VCaP (cell line): ENCODE measurements around the gene AKAP12.

Source experiments
- H3K27ac ChIP-seq: fragments of 450-650 bp; 2 replicates; pipeline ENCODE4 v1.5.1; 2017
- TF ChIP-seq, protein P1 (sequence below): fragments of 450-650 bp; conservative IDR thresholded peaks from 2 replicates; pipeline ENCODE4 v1.5.1; 2017; ENCODE audit warnings: mild to moderate bottlenecking, moderate library complexity

Gene AKAP12

DNA sequence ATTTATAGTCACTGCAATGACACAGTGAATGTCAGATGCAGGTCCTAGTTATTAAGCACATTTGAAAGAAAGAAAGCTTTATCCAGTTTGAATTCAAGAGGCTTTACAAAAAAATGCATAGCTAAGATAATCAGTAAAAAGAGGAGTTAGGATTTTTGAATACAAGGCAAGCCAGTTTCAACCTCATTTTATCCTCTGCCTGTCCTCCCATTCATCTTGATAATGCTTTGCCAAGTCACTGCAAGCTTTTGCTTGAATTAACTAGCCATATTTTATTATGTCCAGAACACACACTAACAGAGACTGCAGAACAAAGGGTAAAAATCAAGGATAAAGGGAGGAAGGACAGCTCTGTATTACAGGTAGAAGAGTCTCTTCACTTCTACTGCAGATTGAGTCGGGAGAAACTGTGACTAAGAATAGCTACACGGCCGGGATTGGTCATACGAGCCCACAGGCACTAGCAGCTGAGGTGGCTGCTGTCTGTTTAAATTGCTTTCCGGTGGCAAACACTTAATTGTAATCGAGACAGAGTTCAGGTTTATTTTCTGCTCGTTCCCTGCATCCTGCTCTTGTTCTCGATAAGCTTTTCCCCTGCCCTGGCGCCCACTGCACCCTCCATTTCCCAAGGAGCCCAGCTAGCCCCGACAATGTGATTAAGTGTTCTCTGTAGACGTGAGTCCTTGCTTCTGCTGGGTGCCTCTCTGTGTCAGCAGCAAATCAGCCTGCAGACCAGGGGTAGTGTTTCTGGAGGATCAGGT, 30.5 kb upstream of the AKAP12 start:
- TF ChIP-seq, protein P1, sequence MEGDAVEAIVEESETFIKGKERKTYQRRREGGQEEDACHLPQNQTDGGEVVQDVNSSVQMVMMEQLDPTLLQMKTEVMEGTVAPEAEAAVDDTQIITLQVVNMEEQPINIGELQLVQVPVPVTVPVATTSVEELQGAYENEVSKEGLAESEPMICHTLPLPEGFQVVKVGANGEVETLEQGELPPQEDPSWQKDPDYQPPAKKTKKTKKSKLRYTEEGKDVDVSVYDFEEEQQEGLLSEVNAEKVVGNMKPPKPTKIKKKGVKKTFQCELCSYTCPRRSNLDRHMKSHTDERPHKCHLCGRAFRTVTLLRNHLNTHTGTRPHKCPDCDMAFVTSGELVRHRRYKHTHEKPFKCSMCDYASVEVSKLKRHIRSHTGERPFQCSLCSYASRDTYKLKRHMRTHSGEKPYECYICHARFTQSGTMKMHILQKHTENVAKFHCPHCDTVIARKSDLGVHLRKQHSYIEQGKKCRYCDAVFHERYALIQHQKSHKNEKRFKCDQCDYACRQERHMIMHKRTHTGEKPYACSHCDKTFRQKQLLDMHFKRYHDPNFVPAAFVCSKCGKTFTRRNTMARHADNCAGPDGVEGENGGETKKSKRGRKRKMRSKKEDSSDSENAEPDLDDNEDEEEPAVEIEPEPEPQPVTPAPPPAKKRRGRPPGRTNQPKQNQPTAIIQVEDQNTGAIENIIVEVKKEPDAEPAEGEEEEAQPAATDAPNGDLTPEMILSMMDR = no peak

DNA sequence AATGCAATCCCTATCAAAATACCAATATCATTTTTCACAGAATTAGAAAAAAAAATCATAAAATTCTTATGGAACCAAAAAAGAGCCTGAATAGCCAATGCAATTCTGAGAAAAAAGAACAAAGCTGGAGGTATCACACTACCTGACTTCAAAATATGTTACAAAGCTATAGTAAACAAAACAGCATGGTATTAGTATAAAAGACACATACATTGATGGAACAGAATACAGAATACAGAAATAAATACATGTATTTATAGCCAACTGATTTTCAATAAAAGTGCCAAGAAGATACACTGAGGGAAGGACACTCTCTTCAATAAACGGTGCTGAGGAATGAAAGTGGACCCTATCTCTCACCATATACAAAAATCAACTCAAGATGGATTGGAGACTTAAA, 28.7 kb upstream of the AKAP12 start:
- TF ChIP-seq, protein P1 = no peak
- no peak overlapping the region for H3K27ac ChIP-seq

More for the DNA sequence above, 30.5 kb upstream of the AKAP12 start:
- peak overlapping the region; percentile 84 for H3K27ac ChIP-seq

DNA sequence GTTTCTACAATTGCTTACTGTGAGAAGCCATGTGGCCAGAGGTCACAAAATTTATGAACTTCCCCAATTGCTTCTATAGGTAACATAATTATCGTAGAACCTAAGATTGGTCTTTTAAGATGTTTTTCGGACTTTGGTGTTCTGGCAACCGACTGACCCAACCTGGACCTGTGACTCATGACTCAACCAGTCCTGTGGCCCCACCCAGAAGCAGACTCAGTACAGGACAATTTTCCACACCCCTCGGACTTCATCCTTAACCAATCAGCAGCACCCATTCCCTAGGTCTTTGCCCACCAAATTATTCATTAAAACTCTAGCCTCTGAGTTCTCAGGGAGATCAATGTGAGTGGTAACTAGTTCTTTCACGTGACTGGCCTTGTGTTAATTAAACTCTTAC, 26.4 kb upstream of the AKAP12 start:
- TF ChIP-seq, protein P1 = no peak

GRCh38 chr6:151215999-151216398, 23.8 kb upstream of the AKAP12 start:
- TF ChIP-seq, protein P1 = no peak
- no peak overlapping the region for H3K27ac ChIP-seq

More for the DNA sequence above, 26.4 kb upstream of the AKAP12 start:
- H3K27ac ChIP-seq = no peak overlapping the region

DNA sequence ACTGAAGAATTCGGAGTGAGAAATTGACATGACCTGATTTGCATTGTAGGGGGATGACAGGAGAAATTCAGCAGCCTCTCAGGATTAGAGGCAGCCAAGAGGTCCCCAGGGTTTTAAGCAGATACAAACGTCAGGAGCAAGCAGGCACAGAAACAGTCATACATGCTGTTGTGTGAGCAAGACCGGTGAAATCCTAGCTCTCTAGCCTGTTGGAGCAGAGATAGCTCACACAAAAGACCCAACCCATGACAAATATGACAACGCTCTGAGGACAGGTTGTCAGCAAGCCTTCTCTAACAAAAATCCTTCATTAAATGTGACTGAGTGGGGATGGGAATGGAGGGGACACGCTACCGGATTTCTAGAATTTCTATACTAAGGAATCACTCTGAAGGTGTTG, 23.0 kb upstream of the AKAP12 start:
- TF ChIP-seq, protein P1 = no peak
- H3K27ac ChIP-seq = no peak overlapping the region

DNA sequence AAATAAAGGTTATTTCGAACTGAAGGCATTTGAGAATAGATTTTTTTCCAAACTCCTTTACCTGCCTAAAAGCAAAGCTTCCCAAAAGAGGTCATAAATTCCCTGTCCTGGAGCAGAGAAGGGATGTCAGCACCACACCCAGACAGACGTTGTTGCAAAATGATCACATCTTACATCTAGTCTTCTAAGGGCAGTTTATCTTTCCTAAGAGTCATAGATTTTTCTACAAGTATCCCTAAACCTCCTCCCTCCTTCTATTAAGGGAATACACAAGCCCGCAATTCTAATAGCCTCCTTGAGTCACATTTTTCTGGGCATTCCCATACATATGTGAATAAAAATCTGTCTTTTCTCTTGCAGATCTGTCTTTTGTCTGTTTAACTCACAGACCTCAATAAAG, 20.6 kb upstream of the AKAP12 start:
- TF ChIP-seq, protein P1 = no peak
- no peak overlapping the region for H3K27ac ChIP-seq

DNA sequence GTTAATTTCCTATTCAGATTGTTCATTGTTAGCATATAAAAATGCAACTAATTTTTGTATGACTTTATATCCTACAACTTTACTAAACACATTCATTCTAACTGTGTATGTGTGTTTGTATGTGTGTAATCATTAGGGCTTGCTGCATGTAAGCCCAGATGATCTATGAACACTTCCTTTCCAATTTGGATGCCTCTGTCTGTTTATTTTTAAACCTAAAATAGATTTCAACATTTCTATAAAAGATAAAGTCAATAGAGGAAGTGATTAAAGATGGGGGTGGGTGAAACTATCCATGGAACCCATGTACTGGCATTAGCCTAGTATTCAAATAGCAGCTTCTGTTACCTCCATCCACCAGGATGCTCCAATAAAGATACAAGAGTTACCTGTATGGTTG, 15.7 kb upstream of the AKAP12 start:
- H3K27ac ChIP-seq = peak overlapping the region; percentile 74
- TF ChIP-seq, protein P1 = no peak
